NCI-H82 (cell line): ENCODE results near the gene PTS.

Source experiments
- DNase-seq: peaks from one replicate; lab custom pipeline; 2025; lab: John Stamatoyannopoulos, UW

PTS gene

DNA sequence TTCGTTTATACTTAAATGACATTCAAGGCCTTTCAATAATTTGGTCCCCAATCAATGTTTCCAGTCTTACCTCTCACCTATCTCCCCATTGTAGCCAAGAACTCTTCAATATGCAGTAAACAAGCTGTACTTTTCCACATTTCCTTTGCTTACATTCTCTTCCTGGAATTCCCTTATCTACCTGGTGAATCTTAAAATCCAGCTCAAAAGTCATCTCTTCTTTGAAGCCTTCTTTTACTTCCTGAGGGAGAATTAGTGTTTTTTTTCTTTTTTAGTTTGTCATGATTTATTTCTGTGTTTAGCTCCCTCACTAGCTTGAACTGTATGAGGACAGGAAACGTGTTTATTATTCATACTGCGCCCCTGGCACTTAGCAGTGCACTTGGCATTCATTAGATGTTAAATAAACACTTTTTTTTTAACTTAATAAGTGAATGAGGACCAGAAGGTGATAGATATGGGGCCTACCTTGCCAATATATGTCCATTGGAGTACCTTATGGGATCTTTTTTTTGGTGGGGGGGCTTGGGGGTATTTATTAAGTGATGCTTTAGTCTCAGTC, 4.9 kb upstream of the PTS start:
- DNase-seq: no peak

DNA sequence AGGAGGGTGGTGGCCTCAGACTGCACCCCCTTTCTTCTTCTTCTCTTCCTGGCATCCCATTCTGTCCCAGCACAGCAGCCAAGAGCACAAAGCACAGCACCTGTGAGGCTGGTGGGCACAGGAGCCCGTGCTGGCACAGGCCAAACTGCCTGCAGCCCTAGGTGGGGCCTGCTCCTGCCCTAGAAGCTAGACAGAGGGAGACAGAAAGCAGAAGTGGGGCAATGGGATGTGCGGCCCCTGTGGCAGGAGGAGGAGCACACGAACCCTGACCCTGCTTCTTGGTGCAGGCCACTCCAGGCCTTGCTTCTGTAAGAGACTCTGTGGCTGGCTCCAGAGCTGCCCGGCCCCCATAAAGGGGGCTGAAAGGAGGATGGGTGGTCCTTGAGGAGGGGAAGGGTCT, 3.9 kb upstream of the PTS start:
- no peak for DNase-seq

DNA sequence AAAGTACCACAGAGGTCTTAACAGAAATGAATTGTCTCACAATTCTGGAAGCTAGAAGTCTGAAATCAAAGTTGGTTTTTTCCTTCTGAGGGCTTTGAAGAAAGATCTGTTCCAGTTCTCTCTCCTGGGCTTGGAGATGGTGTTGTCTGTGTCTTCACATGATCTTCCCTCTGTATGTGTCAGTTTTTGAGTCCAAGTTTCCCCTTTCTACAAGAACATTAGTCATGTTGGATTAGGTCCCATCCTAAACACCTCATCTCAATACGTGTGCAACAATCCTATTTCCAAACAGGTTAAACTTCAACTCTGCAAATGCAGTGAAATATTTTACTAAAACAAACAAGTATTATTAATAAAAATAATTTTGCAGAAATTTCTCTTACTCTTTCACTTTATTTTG, 3.1 kb upstream of the PTS start:
- DNase-seq: no peak

DNA sequence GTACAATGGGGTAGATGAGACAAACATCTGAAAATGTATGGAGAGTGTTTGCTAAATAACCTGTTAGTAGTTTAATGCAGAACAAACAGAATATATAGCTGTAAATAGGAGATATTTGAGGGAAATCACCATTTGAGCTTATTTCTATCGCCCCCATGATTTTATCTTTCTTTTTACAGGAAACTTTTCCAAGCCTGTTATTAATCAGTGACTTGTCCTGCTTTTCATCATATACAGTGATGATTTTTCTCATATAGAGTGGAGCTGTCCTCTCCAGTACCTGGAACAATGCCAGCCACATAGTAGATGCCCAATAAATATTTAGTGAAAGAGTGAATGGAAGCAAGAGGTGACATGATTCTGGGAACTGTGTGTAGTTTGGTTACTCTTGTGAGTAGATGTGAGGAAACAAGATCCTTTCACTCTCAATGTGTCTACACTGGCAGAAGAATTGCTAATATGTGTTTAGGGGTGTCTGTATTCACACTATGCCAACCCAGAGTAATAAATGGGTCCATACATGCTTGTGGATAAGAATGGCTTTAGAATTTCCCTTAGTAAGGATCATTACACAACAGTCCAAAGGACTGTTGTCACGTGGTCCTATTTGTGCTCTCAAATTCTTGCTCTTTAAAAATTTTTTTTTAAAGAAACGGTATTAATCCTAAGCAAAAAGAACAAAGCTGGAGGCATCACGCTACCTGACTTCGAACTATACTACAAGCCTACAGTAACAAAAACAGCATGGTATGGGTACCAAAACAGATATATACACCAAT, 2.3 kb upstream of the PTS start:
- DNase-seq: no peak

DNA sequence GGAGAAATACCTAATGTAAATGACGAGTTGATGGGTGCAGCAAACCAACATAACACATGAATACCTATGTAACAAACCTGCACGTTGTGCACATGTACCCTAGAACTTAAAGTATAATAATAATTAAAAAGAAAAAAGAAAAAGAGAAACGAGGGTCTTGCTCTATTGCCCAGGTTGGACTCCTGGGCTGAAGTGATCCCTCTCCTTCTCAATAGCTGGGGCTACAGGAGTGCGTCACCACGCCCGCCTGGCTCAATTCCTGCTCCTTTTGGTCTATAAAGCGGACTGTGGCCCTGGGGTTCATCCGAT, 521 bp upstream of the PTS start:
- DNase-seq: no peak

DNA sequence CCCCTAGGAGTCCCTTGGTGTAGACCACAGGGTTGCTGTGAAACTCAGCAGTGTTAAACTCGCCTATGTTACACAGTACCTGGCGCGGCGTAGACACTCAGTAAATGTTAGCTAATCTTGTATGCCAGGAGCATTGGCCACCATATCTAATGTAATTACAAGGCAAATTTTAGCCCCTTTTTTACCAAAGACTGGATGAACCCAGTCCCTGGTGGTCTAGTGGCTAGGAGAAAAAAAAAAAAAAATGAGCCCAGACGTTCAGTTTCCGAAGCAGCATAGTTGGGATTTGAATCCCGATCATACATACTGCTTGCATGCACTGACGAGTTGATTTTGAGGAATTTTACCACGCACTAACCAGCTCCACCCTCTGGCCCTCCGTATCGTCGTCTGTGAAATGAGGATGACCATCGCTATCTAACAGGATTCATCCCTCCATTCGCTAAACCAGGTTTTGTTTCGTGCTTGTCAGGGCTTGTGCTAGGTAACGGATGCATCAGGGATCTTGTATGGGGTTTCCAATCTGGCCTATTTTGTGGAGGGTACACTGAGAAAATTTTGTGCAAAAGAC, 688 bp downstream of the PTS start:
- no peak for DNase-seq

DNA sequence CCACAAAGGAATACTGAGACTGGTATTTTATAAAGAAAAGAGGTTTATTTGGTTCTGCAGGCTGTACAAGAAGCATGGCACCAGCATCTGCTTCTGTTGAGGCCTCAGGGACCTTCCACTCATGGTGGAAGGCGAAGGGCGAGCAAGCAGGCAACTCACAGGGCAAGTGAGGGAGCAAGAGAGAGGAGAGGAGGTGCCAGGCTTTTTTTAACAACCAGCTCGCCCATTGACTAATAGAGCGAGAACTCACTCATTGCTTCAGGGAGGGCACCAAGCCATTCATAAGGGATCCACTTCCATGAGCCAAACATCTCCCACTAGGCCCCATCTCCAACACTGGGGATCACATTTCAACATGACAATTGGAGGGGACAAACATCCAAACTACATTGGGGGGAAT, 1.2 kb downstream of the PTS start:
- DNase-seq: no peak

DNA sequence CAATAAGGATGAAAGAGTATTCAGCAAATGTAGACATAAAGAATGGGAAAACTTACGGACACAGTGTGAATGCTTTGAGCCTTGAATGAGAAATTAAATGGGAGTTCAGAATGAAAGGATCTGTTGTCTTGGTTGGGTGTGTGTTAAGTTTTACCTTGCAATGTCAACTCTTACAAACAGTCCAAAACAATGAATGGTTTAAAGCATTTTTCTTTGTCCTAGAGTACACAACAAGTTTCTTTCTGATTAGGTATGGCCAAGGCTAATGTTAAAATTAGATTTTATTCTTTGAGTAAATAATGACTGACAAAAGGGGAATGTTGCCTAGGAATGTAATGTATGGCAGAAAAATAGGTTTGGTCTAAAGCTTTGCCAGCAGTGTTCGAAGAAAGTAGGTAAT, 2.5 kb downstream of the PTS start:
- no peak for DNase-seq

DNA sequence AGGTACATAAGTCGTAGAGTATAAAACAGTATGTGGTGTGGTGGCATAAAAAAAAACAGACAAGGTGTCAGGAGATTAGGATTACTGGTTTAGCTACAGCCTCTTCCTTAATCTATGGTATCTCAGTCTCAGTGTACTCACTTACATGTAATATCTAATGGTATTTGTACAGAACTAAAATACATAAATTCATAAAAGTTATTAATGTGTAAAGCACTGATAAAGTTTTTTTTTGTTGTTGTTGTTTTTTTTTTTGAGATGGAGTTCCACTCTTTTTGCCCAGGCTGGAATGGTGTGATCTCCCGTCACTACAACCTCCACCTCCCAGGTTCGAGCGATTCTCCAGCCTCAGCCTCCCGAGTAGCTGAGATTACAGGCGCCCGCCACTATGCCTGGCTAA, 2.9 kb downstream of the PTS start:
- DNase-seq: no peak

DNA sequence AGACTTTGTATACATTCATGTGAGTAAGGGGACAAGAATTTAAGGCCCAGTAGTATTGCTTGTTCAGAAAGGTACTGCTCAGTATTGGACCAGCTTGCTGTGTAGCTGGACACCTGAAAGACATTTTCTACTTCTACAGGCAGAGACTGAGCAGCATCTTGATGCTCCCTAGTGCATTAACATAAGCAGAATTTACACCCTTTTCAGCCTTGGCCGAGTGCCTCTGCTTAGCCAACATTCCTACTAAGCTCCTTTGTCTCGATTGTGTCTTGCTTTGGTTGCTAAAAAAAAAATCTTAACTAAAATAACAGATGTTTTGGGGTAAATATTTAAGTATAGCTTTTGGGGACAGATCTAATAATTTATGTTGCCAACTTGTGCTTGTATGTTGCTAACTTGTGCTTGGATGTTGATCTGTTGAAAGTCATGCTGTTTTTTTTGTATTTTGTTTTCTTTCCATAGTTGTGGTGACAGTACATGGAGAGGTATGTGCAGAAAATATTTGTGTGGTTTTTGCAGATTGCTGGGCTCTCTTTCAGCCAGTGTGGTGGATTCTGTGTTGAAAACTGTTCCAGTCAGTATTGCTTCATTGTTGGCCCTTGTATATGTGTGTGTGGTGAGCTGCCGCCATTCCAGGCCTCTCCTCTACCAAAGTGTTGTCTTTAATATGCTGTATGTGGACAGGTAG, 3.7 kb downstream of the PTS start:
- DNase-seq: no peak

DNA sequence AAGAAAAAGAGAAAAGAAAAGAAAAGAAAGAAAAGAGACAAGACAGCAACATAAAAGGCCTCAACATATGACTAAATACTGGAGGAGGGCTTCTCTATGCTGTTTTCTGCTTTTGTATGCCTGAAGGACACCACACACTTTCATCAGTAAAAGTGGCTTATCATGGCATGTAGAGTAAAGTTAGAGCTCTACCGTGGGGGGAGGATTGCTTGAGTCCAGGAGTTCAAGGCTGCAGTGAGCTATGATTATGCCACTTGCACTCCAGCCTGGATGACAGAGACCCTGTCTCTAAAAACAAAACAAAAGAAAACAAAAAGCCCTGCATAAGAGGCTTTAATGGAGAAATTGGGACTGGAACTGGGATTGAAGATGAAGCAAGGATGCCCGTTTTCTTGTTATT, 5.7 kb downstream of the PTS start:
- DNase-seq: no peak

DNA sequence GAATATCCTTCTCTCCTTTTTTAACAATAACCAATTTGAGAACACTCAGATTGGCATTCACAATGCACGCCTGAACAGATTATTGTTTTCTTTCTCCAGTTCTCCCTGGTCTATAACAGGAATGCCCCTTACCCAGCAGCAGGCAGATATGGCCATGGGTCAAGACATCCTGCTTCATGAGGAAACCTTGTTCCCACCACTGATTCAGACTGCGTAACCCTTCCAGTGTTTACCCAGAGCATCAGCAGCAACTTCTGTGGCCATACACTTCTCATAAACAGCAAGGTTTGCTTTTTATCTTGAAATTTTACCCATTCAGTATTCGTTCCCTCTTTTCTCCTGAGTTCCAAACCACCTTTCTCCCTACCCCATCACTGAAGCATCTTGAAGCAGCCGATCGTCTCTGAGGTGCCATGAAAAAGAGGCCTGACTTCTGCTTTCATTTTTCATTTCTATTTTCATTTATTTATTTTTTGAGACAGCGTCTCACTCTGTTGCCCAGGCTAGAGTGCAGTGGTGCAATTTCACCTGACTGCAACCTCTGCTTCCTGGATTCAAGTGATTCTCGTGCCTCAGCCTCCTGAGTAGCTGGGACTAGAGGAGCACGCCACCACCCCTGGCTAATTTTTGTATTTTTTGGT, 9.6 kb downstream of the PTS start:
- no peak for DNase-seq

DNA sequence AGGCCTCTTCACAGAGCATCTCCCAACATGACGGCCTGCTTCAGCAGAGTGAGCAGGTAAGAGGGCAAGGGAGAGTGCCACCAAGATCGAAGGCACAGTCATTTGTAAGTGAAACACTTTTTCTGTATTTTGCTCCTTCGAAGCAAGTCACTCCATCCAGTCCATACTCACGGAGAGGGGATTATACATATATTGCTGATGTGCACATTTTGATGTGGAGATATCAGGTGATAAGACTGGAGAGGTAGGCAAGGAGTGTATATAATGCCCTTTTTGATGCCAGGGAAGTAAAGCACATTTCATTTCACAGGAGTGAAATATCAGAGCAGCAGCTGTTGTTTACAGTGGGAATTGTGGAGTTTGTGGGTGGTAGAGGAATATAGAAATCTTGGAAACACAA, 11.2 kb downstream of the PTS start:
- no peak for DNase-seq

DNA sequence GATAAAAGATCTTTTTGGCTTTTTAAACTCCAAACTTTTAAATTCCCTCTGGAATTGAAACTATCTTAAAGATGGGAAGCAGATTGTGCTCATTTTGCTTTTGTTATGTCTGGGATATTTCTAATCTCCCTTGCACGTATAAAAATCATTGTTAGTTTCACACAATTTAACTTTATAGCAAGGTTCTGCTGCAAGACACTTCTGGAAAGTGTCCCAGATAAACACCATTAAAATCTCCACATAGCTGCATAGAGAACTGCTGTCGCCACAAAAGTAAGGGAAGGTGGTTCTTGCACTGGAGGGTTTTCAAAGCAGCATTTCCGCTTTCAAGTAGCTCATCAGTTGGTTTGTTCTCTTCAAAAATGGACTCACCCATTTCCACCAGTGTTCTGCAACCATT, 11.8 kb downstream of the PTS start:
- DNase-seq: no peak

DNA sequence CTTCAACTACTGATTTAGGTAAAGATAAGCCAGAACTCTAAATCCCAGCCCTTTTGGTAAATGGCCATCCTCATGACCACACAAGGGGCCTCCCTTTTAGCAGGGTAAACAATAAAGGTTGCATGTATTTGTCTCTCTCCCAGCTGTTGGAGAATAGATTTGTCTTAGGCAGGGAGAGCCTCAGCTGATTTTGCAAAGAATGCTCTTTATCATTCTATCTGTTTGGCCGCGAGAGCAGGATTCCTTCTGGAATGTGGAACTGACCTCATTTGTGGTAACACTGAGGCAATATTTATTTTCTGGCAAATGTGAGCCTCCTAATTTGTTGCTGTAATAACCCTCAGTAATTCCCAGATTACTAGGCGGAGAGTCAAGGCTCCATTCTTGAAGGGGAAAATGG, 15.3 kb downstream of the PTS start:
- no peak for DNase-seq

DNA sequence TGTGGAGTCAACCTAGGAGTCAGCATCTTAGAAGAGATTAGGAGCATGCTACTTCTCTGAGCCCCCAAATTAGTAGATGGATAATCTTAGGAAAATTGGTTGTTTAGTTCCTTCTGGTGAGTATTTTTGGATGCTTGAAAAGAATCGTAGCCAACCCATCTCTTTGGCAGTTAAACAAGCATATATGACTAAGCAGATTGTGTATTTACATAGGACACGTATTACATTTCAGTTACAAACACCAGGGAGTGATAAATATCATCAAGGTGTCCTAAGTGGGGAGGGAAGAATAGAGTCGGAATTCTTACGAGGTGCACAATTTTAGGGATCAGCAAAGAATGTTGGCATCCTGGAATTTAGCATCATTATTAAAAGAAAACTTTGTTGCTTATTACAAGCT, 21.0 kb downstream of the PTS start:
- DNase-seq: no peak

DNA sequence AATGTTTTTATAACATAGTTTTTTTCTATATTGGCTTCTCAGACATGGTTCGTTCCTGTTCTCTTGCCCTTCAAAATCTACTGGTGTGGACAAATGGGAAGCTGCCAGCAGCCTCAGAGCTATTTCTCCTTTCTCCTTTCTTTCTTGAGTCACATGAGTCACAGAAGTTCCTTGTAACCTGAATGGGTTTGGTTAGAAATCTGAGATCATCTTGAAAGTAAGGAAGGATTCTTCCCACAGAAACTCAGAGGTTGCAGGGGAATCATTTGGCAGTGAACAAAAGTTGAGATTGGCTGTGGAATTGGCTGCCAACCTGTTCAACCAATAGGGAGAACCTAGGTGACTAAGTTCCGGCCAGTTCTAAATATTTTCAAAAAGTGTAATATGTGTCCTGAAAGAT, 22.0 kb downstream of the PTS start:
- DNase-seq: no peak

DNA sequence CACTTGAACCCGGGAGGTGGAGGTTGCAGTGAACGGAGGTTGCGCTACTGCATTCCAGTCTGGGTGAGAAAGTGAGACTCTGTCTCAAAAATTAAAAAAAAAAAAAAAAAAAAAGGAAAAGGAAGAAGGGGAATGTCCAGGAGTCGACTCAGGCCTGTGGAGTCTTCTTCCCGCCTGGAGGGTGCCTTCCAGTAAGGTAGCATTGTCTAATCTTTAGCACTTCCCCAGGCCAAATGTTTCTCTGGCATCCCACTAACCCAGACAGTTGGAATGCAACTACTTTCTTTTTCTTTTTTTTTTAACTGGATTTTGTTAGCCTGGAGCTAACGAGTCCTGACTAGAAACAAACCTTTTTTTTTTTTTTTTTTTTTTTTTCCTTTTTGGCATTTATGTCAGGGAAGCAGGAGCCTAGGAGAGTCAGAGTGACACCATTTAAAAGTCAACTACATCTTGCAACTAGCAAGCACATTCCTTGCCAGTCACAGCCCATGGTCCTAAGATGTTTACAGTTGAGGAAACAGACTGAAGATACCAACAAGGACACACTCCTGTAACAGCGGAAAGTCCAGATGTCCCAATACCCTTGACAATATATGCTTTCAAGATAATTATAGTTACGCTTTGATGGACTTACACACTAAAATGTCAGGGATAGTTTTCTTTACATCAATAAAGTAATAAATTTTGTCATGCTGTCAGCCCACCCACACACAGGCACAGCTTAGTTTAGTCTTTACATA, 23.8 kb downstream of the PTS start:
- no peak for DNase-seq

DNA sequence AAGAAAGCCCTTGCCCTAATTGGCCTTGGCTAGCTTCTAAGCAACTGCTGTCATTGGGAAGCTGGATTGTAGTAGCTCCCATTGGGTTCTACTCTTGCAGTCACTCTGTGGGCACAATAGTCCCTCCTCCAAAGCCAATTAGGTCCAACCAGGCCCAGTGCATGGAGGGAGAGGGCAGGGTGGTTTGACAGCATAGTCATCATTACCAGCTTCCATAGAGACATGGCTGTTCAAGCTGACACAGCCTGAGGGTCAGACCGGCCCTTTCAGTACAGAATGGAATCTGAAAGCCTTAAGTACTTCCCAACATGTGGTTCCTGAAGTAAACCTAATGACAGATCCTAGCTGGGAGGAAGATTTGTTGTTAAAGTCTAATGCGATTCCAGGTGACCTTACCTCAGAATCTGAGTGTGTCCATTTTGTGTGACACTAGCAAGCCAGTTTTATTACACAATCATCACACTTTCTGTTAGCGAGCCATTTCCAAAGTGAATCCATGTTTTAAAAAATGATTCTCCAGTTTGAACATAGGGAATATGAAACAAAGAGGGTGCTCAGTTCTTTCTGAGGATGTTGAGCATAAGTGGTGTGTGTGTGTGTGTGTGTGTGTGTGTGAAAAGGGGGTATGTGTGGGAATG, 27.5 kb downstream of the PTS start:
- DNase-seq: no peak

DNA sequence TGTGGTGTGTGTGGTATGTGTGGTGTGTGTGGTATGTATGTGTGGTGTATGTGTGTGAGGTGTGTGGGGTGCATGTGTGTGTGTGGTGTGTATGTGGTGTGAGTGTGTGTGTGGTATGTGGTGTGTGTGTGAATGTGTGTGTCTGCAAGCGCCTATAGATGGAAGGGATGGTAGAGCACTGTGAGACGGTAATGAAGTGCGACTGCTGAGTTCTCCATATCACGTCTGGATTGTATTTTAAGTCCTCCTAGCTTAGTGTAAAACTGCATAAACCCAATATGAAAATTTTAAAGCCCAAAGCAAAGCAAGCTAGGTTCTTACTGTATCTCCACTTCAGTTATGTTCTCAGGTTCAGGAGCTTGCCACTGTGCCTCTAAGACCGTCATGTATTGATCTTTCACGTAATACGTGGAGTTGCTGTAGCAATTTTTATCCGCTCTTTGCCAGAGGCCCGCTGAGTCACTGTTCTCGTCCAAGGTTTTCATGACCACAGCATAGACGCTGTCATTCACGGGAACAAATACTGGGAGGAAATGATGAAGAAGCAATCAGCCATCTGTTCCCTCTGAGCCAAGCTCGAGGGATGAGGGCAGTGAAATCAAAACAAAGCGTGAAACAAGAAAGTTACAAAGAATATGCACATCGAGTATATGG, 29.0 kb downstream of the PTS start:
- peak; percentile 12 for DNase-seq

DNA sequence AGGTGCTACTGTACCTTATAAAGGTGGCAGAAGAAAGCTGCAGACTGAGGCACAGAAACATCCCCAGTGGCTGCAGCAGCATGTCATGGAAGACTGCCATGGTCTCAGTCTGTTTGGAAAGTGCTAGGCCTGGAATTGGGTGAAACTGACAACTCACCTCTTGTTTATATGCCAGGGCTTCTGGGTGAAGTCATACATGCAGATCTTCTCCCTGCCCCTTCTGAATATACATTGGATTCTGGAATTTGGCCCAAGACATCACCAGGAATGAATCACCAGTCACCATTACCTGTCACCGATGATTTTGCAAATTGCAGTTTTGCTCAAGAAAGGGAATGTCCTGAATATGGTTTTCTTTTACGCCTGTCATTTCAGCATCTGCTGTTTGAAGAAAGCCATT, 34.3 kb downstream of the PTS start, which contains the start of gene PLET1:
Gene PLET1, minus strand, starts transcription at position 371 of the 400 bp plus-strand sequence. Its CDS starts 271 bp downstream, at position 100.
- no peak for DNase-seq
